HepG2 (cell line): ENCODE data around the gene TESK1. TPM values are rescaled to one million over a fixed set of nuclear protein-coding genes. Genes with fewer than 3 reads are reported as not detected.

Experiments
- CSRNP1 ChIP-seq: sonication (generic); formaldehyde crosslinking; IDR thresholded peaks from 2 replicates; pipeline ENCODE4 v1.8.1; 2023; ENCODE audit warnings: mild to moderate bottlenecking, missing genetic modification reagents
- GABPA ChIP-seq, 2 experiments: IDR thresholded peaks; 2 replicates each; pipeline ENCODE4 v1.6.1; 2011 to 2016; ENCODE audit warnings: low read depth in 2 of 2, low read length in 1 of 2, missing biosample characterization in 1 of 2, missing genetic modification characterization in 1 of 2
- GPN1 ChIP-seq: sonication (generic); formaldehyde crosslinking; IDR thresholded peaks from 2 replicates; pipeline ENCODE4 v1.5.1; 2020; ENCODE audit warnings: missing genetic modification reagents, borderline replicate concordance
- HDAC2 ChIP-seq: sonication (generic); formaldehyde crosslinking; IDR thresholded peaks from 2 replicates; pipeline ENCODE4 v1.4.0; 2020; ENCODE audit warnings: missing genetic modification reagents
- KAT2B ChIP-seq: fragments of 150-350 bp; IDR thresholded peaks from 2 replicates; pipeline ENCODE4 v1.6.1; 2014; ENCODE audit warnings: low read depth, low read length, borderline replicate concordance
- KIAA2018 ChIP-seq: sonication (generic); formaldehyde crosslinking; IDR thresholded peaks from 2 replicates; pipeline ENCODE4 v1.5.0; 2020; ENCODE audit warnings: mild to moderate bottlenecking, missing genetic modification reagents, borderline replicate concordance
- KLF16 ChIP-seq, 2 experiments: sonication (generic) in 1 of 2; formaldehyde crosslinking in 1 of 2; IDR thresholded peaks; 2 replicates each; pipeline versions ENCODE4 v1.6.1 to v1.8.0; 2016 to 2023; ENCODE audit warnings: missing genetic modification reagents in 2 of 2, missing compliant biosample characterization in 1 of 2
- NCOA2 ChIP-seq: sonication (generic); formaldehyde crosslinking; IDR thresholded peaks from 2 replicates; pipeline ENCODE4 v1.8.0; 2022; ENCODE audit warnings: inconsistent platforms
- NFYB ChIP-seq: sonication (generic); formaldehyde crosslinking; IDR thresholded peaks from 2 replicates; pipeline ENCODE4 v1.4.0; 2020; ENCODE audit warnings: missing genetic modification reagents
- RBAK ChIP-seq: sonication (generic); formaldehyde crosslinking; IDR thresholded peaks from 2 replicates; pipeline ENCODE4 v1.5.1; 2020; ENCODE audit warnings: mild to moderate bottlenecking, missing genetic modification reagents
- SALL2 ChIP-seq: sonication (generic); formaldehyde crosslinking; IDR thresholded peaks from 2 replicates; pipeline ENCODE4 v1.8.1; 2023; ENCODE audit warnings: mild to moderate bottlenecking, missing genetic modification reagents, inconsistent platforms
- SP2 ChIP-seq: sonication (generic); formaldehyde crosslinking; IDR thresholded peaks from 2 replicates; pipeline ENCODE4 v1.5.1; 2020; ENCODE audit warnings: mild to moderate bottlenecking, missing genetic modification reagents
- ZNF143 ChIP-seq: sonication (generic); formaldehyde crosslinking; IDR thresholded peaks from 2 replicates; pipeline ENCODE4 v1.4.0; 2020; ENCODE audit warnings: missing genetic modification reagents
- ZNF660 ChIP-seq: sonication (generic); formaldehyde crosslinking; IDR thresholded peaks from 2 replicates; pipeline ENCODE4 v1.5.1; 2020; ENCODE audit warnings: mild to moderate bottlenecking, low read depth, missing genetic modification reagents, borderline replicate concordance
- polyA plus RNA-seq, 8 experiments: library from polyadenylated mRNA; depleted of rRNA in 3 of 8; stranded (reverse) in 7 of 8; unstranded in 1 of 8; fragments of >200 nt; fragmentation: Illumina TruSeq in 4 of 8; extraction: Trizol in 4 of 8; gene quantifications; 2 replicates each; pipeline versions ENCODE4 v1.2.1 to v1.2.3, GENCODE V29; 2011 to 2016; ENCODE audit warnings: low read depth in 4 of 8, missing spikeins in 1 of 8, mixed read lengths in 1 of 8; ENCODE audit not compliant: insufficient read depth in 1 of 8
- total RNA-seq, 5 experiments: library from RNA; depleted of rRNA; stranded (reverse); fragments of >200 nt; fragmentation: Illumina TruSeq; extraction: Trizol; gene quantifications; 2 replicates each; pipeline ENCODE4 v1.2.3, GENCODE V29; 2016; ENCODE audit warnings: low read depth in 1 of 5
- TF ChIP-seq, protein P1 (sequence below): sonication (generic); formaldehyde crosslinking; IDR thresholded peaks from 2 replicates; pipeline ENCODE4 v1.5.0; 2020; ENCODE audit warnings: missing genetic modification reagents
- TF ChIP-seq, protein P2 (sequence below): sonication (generic); formaldehyde crosslinking; IDR thresholded peaks from 2 replicates; pipeline ENCODE4 v1.5.0; 2020; ENCODE audit warnings: mild to moderate bottlenecking, low read depth, missing genetic modification reagents, borderline replicate concordance

The TESK1 gene
- total and polyA plus RNA-seq, 2 of the 13 experiments (the other 11 are each of a cell fraction or from before 2014, with no cell fraction given) = 7.3 to 13.6 TPM

GRCh38 chr9:35604578-35605350, at the start of gene TESK1 (continued):
- TF ChIP-seq KIAA2018 (CRISPR knock-in tag) (peak; percentile 64; the same call in 1 of the 2 replicates), NCOA2 (no peak), HDAC2 (no peak; the same call in 1 of the 2 replicates), RBAK (CRISPR knock-in tag) (no peak), ZNF143 (CRISPR knock-in tag) (0 out of 2 replicates have a peak, but pooled peaks have one; percentile 16), ZNF660 (CRISPR knock-in tag) (no peak), CSRNP1 (CRISPR knock-in tag) (0 out of 2 replicates have a peak, but pooled peaks have one; percentile 37), KLF16 (CRISPR knock-in tag; IDR thresholded peaks at IDR 0.05) (no peak; a peak in 1 of 4 replicates), GABPA (IDR thresholded peaks at IDR 0.05; ENCODE audit: low read depth, low read length) (peak; percentile 24; the same call in 1 of the 2 replicates), GABPA (CRISPR knock-in tag; IDR thresholded peaks at IDR 0.05; ENCODE audit: low read depth) (peak; percentile 22; the same call in 1 of the 2 replicates), KAT2B (no peak), GPN1 (no peak), NFYB (CRISPR knock-in tag) (no peak), SALL2 (CRISPR knock-in tag) (0 out of 2 replicates have a peak, but pooled peaks have one; percentile 29), SP2 (CRISPR knock-in tag) (no peak)
- TF ChIP-seq, protein P1, sequence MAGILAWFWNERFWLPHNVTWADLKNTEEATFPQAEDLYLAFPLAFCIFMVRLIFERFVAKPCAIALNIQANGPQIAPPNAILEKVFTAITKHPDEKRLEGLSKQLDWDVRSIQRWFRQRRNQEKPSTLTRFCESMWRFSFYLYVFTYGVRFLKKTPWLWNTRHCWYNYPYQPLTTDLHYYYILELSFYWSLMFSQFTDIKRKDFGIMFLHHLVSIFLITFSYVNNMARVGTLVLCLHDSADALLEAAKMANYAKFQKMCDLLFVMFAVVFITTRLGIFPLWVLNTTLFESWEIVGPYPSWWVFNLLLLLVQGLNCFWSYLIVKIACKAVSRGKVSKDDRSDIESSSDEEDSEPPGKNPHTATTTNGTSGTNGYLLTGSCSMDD (CRISPR knock-in tag) = no peak
- TF ChIP-seq, protein P2, sequence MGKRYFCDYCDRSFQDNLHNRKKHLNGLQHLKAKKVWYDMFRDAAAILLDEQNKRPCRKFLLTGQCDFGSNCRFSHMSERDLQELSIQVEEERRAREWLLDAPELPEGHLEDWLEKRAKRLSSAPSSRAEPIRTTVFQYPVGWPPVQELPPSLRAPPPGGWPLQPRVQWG (CRISPR knock-in tag) = no peak
